Nephron (organoid): Measurements from ENCODE around the gene NLN.
"Not testable (repeated sequence)": the region's sequence is repeated elsewhere in the genome, so short reads cannot be mapped to it uniquely, and the experiment has no call there.

Source experiments
- H3K27ac Mint-ChIP-seq, 3 experiments: 2 replicates each; pipeline ENCODE4 v1.8.0; 2020; ENCODE audit warnings: mixed read lengths in 3 of 3, mild to moderate bottlenecking in 2 of 3, moderate library complexity in 1 of 3
- H3K27me3 Mint-ChIP-seq: 2 replicates; pipeline ENCODE4 v1.8.0; 2021; ENCODE audit warnings: low read depth, mild to moderate bottlenecking, moderate library complexity, mixed read lengths
- H3K36me3 Mint-ChIP-seq: 2 replicates; pipeline ENCODE4 v1.8.0; 2020; ENCODE audit warnings: low read depth, mixed read lengths
- H3K4me1 Mint-ChIP-seq: 2 replicates; pipeline ENCODE4 v1.8.0; 2020; ENCODE audit warnings: mixed read lengths
- H3K4me3 Mint-ChIP-seq, 3 experiments: 2 replicates each; pipeline ENCODE4 v1.8.0; 2020; ENCODE audit warnings: mild to moderate bottlenecking in 3 of 3, mixed read lengths in 3 of 3, moderate library complexity in 2 of 3
- H3K9me3 Mint-ChIP-seq: 2 replicates; pipeline ENCODE4 v1.8.0; 2020; ENCODE audit warnings: mixed read lengths
- TF ChIP-seq, protein P1 (sequence below), 3 experiments: fragments of 200-600 bp; sonication (generic); IDR thresholded peaks; one replicate each; pipeline ENCODE4 v1.5.0; 2021; ENCODE audit warnings: antibody characterized with exemption in 3 of 3; ENCODE audit not compliant: unreplicated experiment in 3 of 3

The NLN gene

DNA sequence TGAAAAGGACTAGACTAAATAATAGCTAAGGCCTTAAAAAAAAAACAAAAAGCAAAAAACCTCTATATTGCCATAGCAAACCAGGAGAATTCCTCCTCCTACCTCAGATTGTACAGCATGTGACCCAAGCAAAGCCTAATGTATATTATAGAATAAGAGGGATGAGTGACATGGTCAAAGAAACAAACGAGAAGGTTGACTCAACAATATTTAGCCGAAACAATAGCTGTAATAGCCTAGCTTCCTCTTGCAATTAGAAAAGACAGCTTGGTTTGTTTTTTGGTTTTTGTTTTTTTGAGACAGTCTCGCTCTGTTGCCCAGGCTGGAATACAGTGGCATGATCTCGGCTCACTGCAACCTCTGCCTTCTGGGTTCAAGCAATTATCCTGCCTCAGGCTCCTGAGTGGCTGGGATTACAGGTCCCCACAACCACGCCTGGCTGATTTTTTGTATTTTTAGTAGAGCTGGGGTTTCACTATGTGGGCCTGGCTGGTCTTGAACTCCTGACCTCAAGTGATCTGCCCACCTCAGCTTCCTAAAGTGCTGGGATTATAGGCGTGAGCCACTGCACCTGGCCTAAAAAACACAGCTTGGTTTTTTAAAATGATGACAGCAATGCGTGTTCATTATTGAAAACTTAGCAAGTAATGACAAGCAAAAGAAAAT lies 5.6 kb downstream of the NLN start:
- Mint-ChIP-seq H3K36me3 (peaks cover 17% of the 10 kb centered on the region), H3K27me3 (no peaks in the 10 kb centered on the region), H3K27ac (peak overlapping the region in 1 of 3 experiments; percentile 38), H3K4me3 (no peak overlapping the region), H3K9me3 (no peaks in the 10 kb centered on the region), H3K4me1 (peaks cover 10% of the 10 kb centered on the region)
- TF ChIP-seq, protein P1, sequence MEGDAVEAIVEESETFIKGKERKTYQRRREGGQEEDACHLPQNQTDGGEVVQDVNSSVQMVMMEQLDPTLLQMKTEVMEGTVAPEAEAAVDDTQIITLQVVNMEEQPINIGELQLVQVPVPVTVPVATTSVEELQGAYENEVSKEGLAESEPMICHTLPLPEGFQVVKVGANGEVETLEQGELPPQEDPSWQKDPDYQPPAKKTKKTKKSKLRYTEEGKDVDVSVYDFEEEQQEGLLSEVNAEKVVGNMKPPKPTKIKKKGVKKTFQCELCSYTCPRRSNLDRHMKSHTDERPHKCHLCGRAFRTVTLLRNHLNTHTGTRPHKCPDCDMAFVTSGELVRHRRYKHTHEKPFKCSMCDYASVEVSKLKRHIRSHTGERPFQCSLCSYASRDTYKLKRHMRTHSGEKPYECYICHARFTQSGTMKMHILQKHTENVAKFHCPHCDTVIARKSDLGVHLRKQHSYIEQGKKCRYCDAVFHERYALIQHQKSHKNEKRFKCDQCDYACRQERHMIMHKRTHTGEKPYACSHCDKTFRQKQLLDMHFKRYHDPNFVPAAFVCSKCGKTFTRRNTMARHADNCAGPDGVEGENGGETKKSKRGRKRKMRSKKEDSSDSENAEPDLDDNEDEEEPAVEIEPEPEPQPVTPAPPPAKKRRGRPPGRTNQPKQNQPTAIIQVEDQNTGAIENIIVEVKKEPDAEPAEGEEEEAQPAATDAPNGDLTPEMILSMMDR (IDR thresholded peaks at IDR 0.05; ENCODE audit: unreplicated experiment in 3 of 3), result no peak

DNA sequence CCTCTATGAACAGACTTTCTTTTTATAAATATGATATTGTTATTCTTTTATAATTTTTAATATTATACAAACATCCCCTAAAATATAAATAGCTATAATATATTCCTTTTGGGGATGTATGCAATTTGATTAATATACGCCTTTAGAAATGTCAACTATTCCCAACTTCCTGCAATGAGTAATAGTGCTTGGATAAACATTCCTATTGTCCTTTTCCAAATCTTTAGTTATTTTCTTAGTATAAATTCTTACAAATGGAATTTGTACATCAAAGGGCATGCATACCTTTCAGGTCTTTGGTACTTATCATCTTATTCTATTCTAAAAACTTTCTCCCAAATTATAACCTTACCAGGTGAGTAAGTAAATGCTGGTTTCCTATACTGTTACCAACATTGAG lies 6.2 kb downstream of the NLN start:
- no peaks in the 10 kb centered on the region for H3K9me3 Mint-ChIP-seq
- H3K4me3 Mint-ChIP-seq, result no peak overlapping the region
- H3K36me3 Mint-ChIP-seq, result peaks cover 17% of the 10 kb centered on the region
- H3K27ac Mint-ChIP-seq, result no peak overlapping the region
- TF ChIP-seq, protein P1 (IDR thresholded peaks at IDR 0.05; ENCODE audit: unreplicated experiment in 3 of 3), result no peak
- H3K27me3 Mint-ChIP-seq, result no peaks in the 10 kb centered on the region
- peaks cover 7% of the 10 kb centered on the region for H3K4me1 Mint-ChIP-seq

DNA sequence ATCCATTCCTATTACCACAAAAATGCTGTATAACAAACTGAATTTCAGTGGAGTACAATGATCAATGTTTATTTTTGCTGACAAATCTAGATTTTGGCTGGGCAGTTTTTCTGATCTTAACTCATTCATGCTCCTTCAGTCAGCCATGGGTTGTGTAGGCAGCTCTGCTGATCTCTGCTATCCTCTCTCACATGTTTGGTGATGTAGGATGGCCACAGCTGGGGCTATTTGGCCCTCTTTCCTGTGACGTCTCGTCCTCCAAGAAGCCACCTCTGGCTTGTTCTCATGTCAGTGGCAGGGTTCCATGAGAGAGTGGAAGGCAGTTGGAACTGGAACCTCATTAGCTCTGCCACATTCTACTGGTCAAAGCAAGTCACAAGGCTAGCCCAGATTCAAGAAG lies 8.9 kb downstream of the NLN start:
- no peaks in the 10 kb centered on the region for H3K4me1 Mint-ChIP-seq
- no peaks in the 10 kb centered on the region for H3K9me3 Mint-ChIP-seq
- TF ChIP-seq, protein P1 (IDR thresholded peaks at IDR 0.05; ENCODE audit: unreplicated experiment in 3 of 3), result no peak
- H3K4me3 Mint-ChIP-seq, result no peak overlapping the region
- no peaks in the 10 kb centered on the region for H3K27me3 Mint-ChIP-seq
- H3K27ac Mint-ChIP-seq, result no peak overlapping the region
- H3K36me3 Mint-ChIP-seq, result peaks cover 17% of the 10 kb centered on the region

DNA sequence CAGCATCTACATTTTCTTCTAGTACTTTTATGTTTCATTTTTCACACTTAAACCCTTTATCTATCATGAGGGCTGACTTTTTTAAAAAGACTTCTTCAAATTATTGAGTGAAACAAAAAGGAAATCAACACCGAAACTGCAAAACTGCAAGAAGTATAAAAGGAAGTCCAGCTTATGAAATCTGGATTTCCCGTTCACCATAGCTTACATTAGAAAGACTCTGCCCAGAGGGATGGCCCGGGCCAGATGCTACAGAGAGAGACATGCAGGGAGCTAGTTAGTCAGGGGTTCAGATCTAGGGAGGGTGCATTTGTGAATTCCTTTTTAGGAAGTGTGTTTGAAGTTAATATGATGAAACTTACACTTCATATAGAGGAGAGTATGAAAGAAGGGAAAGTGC lies 10.0 kb downstream of the NLN start:
- H3K4me3 Mint-ChIP-seq, H3K4me1 Mint-ChIP-seq, H3K9me3 Mint-ChIP-seq, H3K27me3 Mint-ChIP-seq, H3K27ac Mint-ChIP-seq: not testable (repeated sequence)
- H3K36me3 Mint-ChIP-seq, result peaks cover 17% of the 10 kb centered on the region

DNA sequence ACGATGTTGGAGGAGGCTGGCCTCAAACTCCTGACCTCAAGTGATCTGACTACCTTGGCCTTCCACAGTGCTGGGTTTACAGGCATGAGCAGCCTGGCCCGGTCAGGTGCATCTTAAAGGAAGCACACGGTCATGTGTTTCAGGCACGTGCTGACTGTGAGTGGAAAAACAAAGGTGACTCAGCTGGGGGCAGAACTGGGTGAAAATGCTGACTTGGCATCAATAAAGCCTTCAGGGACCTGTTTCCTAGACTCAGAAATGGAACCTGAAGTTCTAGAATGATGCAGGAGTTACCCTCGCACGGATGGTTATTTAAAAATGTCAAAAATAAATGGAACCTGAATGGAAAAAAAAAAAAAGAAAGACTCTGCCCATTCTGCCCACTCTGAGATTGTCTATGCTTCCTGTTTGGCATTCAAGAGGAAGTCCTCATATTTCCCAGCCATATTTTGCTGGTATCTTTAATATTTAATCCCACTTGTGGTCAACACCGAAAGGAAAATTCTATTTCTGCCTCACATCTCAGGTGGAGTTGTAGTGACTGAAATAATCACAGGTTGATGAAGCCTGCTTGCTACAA lies 12.3 kb downstream of the NLN start:
- H3K36me3 Mint-ChIP-seq, result peaks cover 21% of the 10 kb centered on the region
- not testable (repeated sequence) for H3K4me3 Mint-ChIP-seq, H3K4me1 Mint-ChIP-seq, H3K9me3 Mint-ChIP-seq, H3K27me3 Mint-ChIP-seq, H3K27ac Mint-ChIP-seq

DNA sequence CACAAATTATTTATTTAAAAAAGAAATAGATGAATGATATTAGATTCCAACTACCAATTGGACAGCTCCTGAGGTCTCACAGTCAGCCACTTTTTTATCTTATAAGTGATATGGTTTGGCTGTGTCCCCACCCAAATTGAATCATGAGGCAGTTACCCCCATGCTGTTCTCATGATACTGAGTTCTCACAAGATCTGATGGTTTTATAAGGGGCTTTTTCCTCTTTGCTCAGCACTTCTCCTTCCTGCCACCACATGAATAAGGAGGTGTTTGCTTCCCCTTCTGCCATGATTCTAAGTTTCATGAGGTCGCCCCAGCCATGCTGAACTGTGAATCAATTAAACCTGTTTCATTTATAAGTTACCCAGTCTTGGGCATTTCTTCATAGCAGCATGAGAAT lies 12.9 kb downstream of the NLN start:
- peaks cover 22% of the 10 kb centered on the region for H3K36me3 Mint-ChIP-seq
- no peaks in the 10 kb centered on the region for H3K27me3 Mint-ChIP-seq
- H3K27ac Mint-ChIP-seq, result no peak overlapping the region
- no peaks in the 10 kb centered on the region for H3K4me1 Mint-ChIP-seq
- no peak overlapping the region for H3K4me3 Mint-ChIP-seq
- TF ChIP-seq, protein P1 (IDR thresholded peaks at IDR 0.05; ENCODE audit: unreplicated experiment in 3 of 3), result no peak
- H3K9me3 Mint-ChIP-seq, result no peaks in the 10 kb centered on the region

DNA sequence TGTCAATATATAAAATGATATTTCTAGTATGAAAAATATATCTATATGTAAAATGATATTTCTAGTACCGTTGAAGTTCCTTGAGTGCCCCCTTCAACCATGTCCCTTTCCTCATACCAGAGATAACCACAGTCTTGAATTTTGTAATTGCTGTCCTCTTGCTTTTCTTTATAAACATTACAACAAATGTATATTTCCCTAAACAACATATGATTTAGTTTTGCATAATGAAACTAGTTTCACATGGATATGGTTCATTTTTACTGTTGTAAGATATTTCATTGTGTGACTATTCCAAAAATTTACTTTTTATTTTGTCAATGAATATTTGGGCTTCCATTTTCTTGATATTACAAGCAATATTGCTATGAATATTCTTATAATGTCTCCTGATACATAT lies 14.0 kb downstream of the NLN start:
- H3K4me1 Mint-ChIP-seq, result no peaks in the 10 kb centered on the region
- no peak overlapping the region for H3K27ac Mint-ChIP-seq
- H3K27me3 Mint-ChIP-seq, result no peaks in the 10 kb centered on the region
- H3K4me3 Mint-ChIP-seq, result no peak overlapping the region
- H3K36me3 Mint-ChIP-seq, result peaks cover 20% of the 10 kb centered on the region
- TF ChIP-seq, protein P1 (IDR thresholded peaks at IDR 0.05; ENCODE audit: unreplicated experiment in 3 of 3), result no peak
- no peaks in the 10 kb centered on the region for H3K9me3 Mint-ChIP-seq
